Measurements from ENCODE around the gene VPS13D. TPM values are rescaled to one million over a fixed set of nuclear protein-coding genes. Genes with fewer than 3 reads are reported as not detected.

VPS13D gene
- total RNA-seq, 4 donors from 2014 or later = 77.5 to 142 (median 94.4) TPM

DNA sequence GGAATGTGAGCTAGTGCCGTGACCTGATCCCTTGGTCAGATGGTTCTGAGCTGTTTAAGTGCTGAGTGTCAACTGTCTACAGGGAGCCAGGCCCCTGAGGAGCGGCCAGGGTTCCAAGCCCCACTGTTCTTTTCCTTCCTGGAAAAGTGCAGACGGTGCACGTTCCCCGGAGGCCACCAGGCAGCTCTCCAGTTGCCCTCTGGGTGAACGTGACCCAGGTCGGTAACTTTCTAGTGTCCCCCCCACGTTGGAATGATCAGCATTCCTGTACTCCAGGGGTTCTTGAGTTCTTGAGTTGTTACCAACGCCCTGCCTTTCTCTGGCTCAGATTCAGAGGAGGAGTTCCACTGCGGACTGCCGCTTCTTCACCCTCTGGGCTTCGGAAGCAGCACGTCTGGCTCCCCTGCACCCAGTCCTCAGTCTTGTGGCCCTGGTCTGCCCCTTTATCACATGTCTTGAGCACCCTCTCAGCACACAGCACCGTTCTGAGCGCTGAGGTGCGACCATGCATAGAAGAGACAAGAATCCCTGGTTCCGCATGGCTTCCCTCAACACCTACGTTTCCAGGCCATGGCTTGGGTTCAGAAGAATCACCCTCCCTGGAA lies 256.7 kb downstream of the VPS13D start:
- TF ChIP-seq, protein P1, sequence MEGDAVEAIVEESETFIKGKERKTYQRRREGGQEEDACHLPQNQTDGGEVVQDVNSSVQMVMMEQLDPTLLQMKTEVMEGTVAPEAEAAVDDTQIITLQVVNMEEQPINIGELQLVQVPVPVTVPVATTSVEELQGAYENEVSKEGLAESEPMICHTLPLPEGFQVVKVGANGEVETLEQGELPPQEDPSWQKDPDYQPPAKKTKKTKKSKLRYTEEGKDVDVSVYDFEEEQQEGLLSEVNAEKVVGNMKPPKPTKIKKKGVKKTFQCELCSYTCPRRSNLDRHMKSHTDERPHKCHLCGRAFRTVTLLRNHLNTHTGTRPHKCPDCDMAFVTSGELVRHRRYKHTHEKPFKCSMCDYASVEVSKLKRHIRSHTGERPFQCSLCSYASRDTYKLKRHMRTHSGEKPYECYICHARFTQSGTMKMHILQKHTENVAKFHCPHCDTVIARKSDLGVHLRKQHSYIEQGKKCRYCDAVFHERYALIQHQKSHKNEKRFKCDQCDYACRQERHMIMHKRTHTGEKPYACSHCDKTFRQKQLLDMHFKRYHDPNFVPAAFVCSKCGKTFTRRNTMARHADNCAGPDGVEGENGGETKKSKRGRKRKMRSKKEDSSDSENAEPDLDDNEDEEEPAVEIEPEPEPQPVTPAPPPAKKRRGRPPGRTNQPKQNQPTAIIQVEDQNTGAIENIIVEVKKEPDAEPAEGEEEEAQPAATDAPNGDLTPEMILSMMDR (IDR thresholded peaks at IDR 0.05; ENCODE audit: low read depth) = no peak

DNA sequence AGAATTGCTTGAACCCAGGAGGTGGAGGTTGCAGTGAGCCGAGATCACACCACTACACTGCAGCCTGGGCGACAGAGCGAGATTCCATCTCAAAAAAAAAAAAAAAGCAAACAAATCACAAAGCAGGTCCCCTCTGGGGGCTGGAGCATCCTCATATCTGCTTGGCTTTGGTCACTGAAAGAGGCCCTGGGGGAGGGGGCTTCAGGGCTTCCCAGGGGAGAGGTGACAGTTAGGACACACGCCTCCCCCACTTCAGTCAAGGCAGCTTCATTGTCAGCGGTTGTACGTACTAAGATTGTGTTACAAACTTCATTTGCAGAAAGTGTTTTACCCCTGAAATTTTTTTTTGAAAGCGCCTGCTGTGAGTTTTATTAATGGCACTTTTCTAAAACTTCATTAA lies 257.7 kb downstream of the VPS13D start:
- TF ChIP-seq, protein P1 (IDR thresholded peaks at IDR 0.05; ENCODE audit: low read depth) = no peak

- TF ChIP-seq, protein P1 (IDR thresholded peaks at IDR 0.05; ENCODE audit: low read depth) = no peak
Measured at GRCh38 chr1:12488666-12489354, 259.0 kb downstream of the VPS13D start.

GRCh38 chr1:12490532-12491142 lies 260.8 kb downstream of the VPS13D start:
- TF ChIP-seq, protein P1 (IDR thresholded peaks at IDR 0.05; ENCODE audit: low read depth) = no peak

GRCh38 chr1:12491656-12492055 lies 261.8 kb downstream of the VPS13D start:
- TF ChIP-seq, protein P1 (IDR thresholded peaks at IDR 0.05; ENCODE audit: low read depth) = no peak

GRCh38 chr1:12495725-12496124 lies 265.9 kb downstream of the VPS13D start:
- TF ChIP-seq, protein P1 (IDR thresholded peaks at IDR 0.05; ENCODE audit: low read depth) = no peak

All from subcutaneous adipose tissue (tissue), 4 donors.